ENCODE measurements around the gene GSAP.

- TF ChIP-seq TAF1 (IDR thresholded peaks at IDR 0.05; ENCODE audit: borderline replicate concordance, low read depth, low read length) (no peak), CTCF (IDR thresholded peaks at IDR 0.05) (no peak), ELF1 (IDR thresholded peaks at IDR 0.05) (no peak), RFX5 (IDR thresholded peaks at IDR 0.05; ENCODE audit: low read length) (no peak), MEF2A (IDR thresholded peaks at IDR 0.05; ENCODE audit: borderline replicate concordance, low read depth) (no peak), CHD2 (IDR thresholded peaks at IDR 0.05; ENCODE audit: low read length, partially characterized antibody) (no peak), EZH2phosphoT487 (IDR thresholded peaks at IDR 0.05; ENCODE audit: borderline replicate concordance, low read depth) (no peak)
These were observed 144.4 kb downstream of the GSAP start for GRCh38 chr7:77271766-77272165.
